ACC112 (cell line): ENCODE data around the gene TBC1D13.

Experiments
- H2AFZ ChIP-seq: fragments of 200-600 bp; sonication (generic); one replicate; pipeline ENCODE4 v1.6.0; 2017; ENCODE audit warnings: antibody characterized with exemption, low read length; ENCODE audit not compliant: unreplicated experiment
- H3K27ac ChIP-seq: fragments of 200-600 bp; sonication (generic); 2 replicates; pipeline ENCODE4 v1.5.1; 2014; ENCODE audit warnings: low read depth, mild to moderate bottlenecking, antibody characterized with exemption, low read length, moderate library complexity
- H3K27me3 ChIP-seq: fragments of 200-600 bp; sonication (generic); 2 replicates; pipeline ENCODE4 v1.6.1; 2014; ENCODE audit warnings: mild to moderate bottlenecking, antibody characterized with exemption, low read length, moderate library complexity, mixed read lengths; ENCODE audit not compliant: insufficient read depth
- H3K36me3 ChIP-seq: fragments of 200-600 bp; sonication (generic); 2 replicates; pipeline ENCODE4 v1.6.1; 2016; ENCODE audit warnings: mild to moderate bottlenecking, antibody characterized with exemption, low read length, moderate library complexity, mixed read lengths; ENCODE audit not compliant: insufficient read depth
- H3K4me1 ChIP-seq: fragments of 200-600 bp; sonication (generic); one replicate; pipeline ENCODE4 v1.6.1; 2016; ENCODE audit warnings: low read length, mixed read lengths; ENCODE audit not compliant: insufficient read depth, unreplicated experiment, control insufficient read depth
- H3K4me3 ChIP-seq: fragments of 200-600 bp; sonication (generic); 2 replicates; pipeline ENCODE4 v1.5.1; 2014; ENCODE audit warnings: mild to moderate bottlenecking, low read depth, low read length
- H3K79me2 ChIP-seq: fragments of 200-600 bp; sonication (generic); one replicate; pipeline ENCODE4 v1.6.0; 2016; ENCODE audit warnings: low read length; ENCODE audit not compliant: control insufficient read depth, unreplicated experiment, insufficient read depth

Gene TBC1D13

GRCh38 chr9:128821584-128822406 lies 34.7 kb downstream of the TBC1D13 start:
- peaks cover 4% of the 10 kb centered on the region; the same call in 1 of the 2 replicates for H3K36me3 ChIP-seq
- no peak overlapping the region for H3K27ac ChIP-seq
- H2AFZ ChIP-seq = no peak overlapping the region
- no peak overlapping the region for H3K4me3 ChIP-seq
- H3K79me2 ChIP-seq = peaks cover 3% of the 10 kb centered on the region
- no peaks in the 10 kb centered on the region for H3K27me3 ChIP-seq
- H3K4me1 ChIP-seq = peaks cover 5% of the 10 kb centered on the region

GRCh38 chr9:128822407-128823042 lies 35.5 kb downstream of the TBC1D13 start:
- Histone ChIP-seq H3K4me3 (no peak overlapping the region), H3K79me2 (peaks cover 3% of the 10 kb centered on the region), H2AFZ (no peak overlapping the region), H3K27ac (no peak overlapping the region), H3K36me3 (peaks cover 9% of the 10 kb centered on the region; the same call in 1 of the 2 replicates), H3K27me3 (no peaks in the 10 kb centered on the region), H3K4me1 (peaks cover 5% of the 10 kb centered on the region)

GRCh38 chr9:128823362-128823902 lies 36.4 kb downstream of the TBC1D13 start:
- Histone ChIP-seq H3K27ac (no peak overlapping the region), H3K4me1 (peaks cover 6% of the 10 kb centered on the region), H2AFZ (no peak overlapping the region), H3K36me3 (peaks cover 9% of the 10 kb centered on the region; the same call in 1 of the 2 replicates), H3K79me2 (peaks cover 5% of the 10 kb centered on the region), H3K27me3 (no peaks in the 10 kb centered on the region), H3K4me3 (no peak overlapping the region)

- Histone ChIP-seq H3K4me3 (no peak overlapping the region), H3K36me3 (peaks cover 9% of the 10 kb centered on the region; the same call in 1 of the 2 replicates), H3K4me1 (peaks cover 10% of the 10 kb centered on the region), H3K27me3 (no peaks in the 10 kb centered on the region), H3K79me2 (peaks cover 10% of the 10 kb centered on the region), H3K27ac (no peak overlapping the region), H2AFZ (no peak overlapping the region)
Observed at GRCh38 chr9:128823903-128824406, 36.9 kb downstream of the TBC1D13 start.

GRCh38 chr9:128824911-128825310 lies 37.9 kb downstream of the TBC1D13 start:
- Histone ChIP-seq H3K36me3 (peaks cover 9% of the 10 kb centered on the region; the same call in 1 of the 2 replicates), H3K27ac (no peak overlapping the region), H3K4me3 (no peak overlapping the region)

GRCh38 chr9:128825923-128826700 lies 39.1 kb downstream of the TBC1D13 start:
- Histone ChIP-seq H3K27me3 (no peaks in the 10 kb centered on the region), H3K4me1 (peaks cover 5% of the 10 kb centered on the region), H3K27ac (no peak overlapping the region), H2AFZ (no peak overlapping the region), H3K36me3 (peaks cover 9% of the 10 kb centered on the region; the same call in 1 of the 2 replicates), H3K79me2 (peaks cover 11% of the 10 kb centered on the region), H3K4me3 (no peak overlapping the region)

More at GRCh38 chr9:128824911-128825310, 37.9 kb downstream of the TBC1D13 start:
- Histone ChIP-seq H3K79me2 (peaks cover 13% of the 10 kb centered on the region), H3K4me1 (peaks cover 7% of the 10 kb centered on the region), H3K27me3 (no peaks in the 10 kb centered on the region), H2AFZ (no peak overlapping the region)

GRCh38 chr9:128828267-128828666 lies 41.2 kb downstream of the TBC1D13 start:
- H3K79me2 ChIP-seq = peaks cover 11% of the 10 kb centered on the region
- H3K4me3 ChIP-seq = peak overlapping the region; percentile 85
- peaks cover 9% of the 10 kb centered on the region; the same call in 1 of the 2 replicates for H3K36me3 ChIP-seq
- no peaks in the 10 kb centered on the region for H3K27me3 ChIP-seq
- H3K27ac ChIP-seq = no peak overlapping the region
- peaks cover 5% of the 10 kb centered on the region for H3K4me1 ChIP-seq
- H2AFZ ChIP-seq = no peak overlapping the region

- Histone ChIP-seq H3K79me2 (peaks cover 11% of the 10 kb centered on the region), H2AFZ (peak overlapping the region; percentile 34), H3K27me3 (no peaks in the 10 kb centered on the region), H3K27ac (no peak overlapping the region), H3K36me3 (peaks cover 9% of the 10 kb centered on the region; the same call in 1 of the 2 replicates), H3K4me3 (peak overlapping the region; percentile 85), H3K4me1 (peaks cover 5% of the 10 kb centered on the region)
Observed at GRCh38 chr9:128828719-128829452, 41.8 kb downstream of the TBC1D13 start.

- H2AFZ ChIP-seq = peak within 1 kb of the TSS; percentile 34
- H3K4me3 ChIP-seq = peak within 1 kb of the TSS; percentile 85
- peaks cover 5% of the 10 kb centered on the region; the same call in 1 of the 2 replicates for H3K36me3 ChIP-seq
- no peak within 1 kb of the TSS for H3K27ac ChIP-seq
- peaks cover 7% of the 10 kb centered on the region for H3K4me1 ChIP-seq
- no peaks in the 10 kb centered on the region for H3K27me3 ChIP-seq
- H3K79me2 ChIP-seq = peaks cover 11% of the 10 kb centered on the region
Observed at GRCh38 chr9:128829477-128830251, 42.6 kb downstream of the TBC1D13 start, which contains the start of gene SPOUT1. SPOUT1 (minus strand) TSS chr9:128829794; CDS start chr9:128829780, 14 bp downstream.
